HEK293 (cell line): ENCODE results near the gene ZBTB21.

Source experiments
- KLF9 ChIP-seq: fragments of 450-650 bp; formaldehyde crosslinking; IDR thresholded peaks from 2 replicates; pipeline ENCODE4 v1.5.1; 2016; ENCODE audit warnings: missing biosample characterization, missing genetic modification characterization, low read depth
- PBX3 ChIP-seq: sonication (generic); formaldehyde crosslinking; IDR thresholded peaks from 2 replicates; pipeline ENCODE4 v1.8.1; 2022; ENCODE audit warnings: mild to moderate bottlenecking, moderate library complexity, missing genetic modification reagents
- PRDM2 ChIP-seq: fragments of 450-650 bp; formaldehyde crosslinking; IDR thresholded peaks from 2 replicates; pipeline ENCODE4 v1.5.1; 2016; ENCODE audit warnings: missing biosample characterization, missing genetic modification characterization, borderline replicate concordance
- ZBTB6 ChIP-seq: fragments of 450-650 bp; formaldehyde crosslinking; IDR thresholded peaks from 2 replicates; pipeline ENCODE4 v1.5.1; 2017; ENCODE audit warnings: missing biosample characterization, missing genetic modification characterization
- ZBTB7A ChIP-seq: fragments of 450-650 bp; formaldehyde crosslinking; IDR thresholded peaks from 2 replicates; pipeline ENCODE4 v1.5.1; 2016; ENCODE audit warnings: low read depth, missing biosample characterization, missing genetic modification characterization
- ZEB2 ChIP-seq: fragments of 450-650 bp; formaldehyde crosslinking; IDR thresholded peaks from 2 replicates; pipeline ENCODE4 v1.5.1; 2016; ENCODE audit warnings: missing biosample characterization, missing genetic modification characterization
- ZFP3 ChIP-seq: fragments of 450-650 bp; formaldehyde crosslinking; IDR thresholded peaks from 2 replicates; pipeline ENCODE4 v1.5.1; 2016; ENCODE audit warnings: low read depth, missing biosample characterization, missing genetic modification characterization
- ZFP41 ChIP-seq: fragments of 450-650 bp; formaldehyde crosslinking; IDR thresholded peaks from 2 replicates; pipeline ENCODE4 v1.5.1; 2016; ENCODE audit warnings: missing biosample characterization, missing genetic modification characterization, borderline replicate concordance
- ZNF121 ChIP-seq: fragments of 450-650 bp; formaldehyde crosslinking; IDR thresholded peaks from 2 replicates; pipeline ENCODE4 v1.5.1; 2016; ENCODE audit warnings: missing biosample characterization, missing genetic modification characterization
- ZNF169 ChIP-seq: fragments of 450-650 bp; formaldehyde crosslinking; IDR thresholded peaks from 2 replicates; pipeline ENCODE4 v1.5.1; 2016; ENCODE audit warnings: missing biosample characterization, missing genetic modification characterization
- ZNF174 ChIP-seq: fragments of 450-650 bp; formaldehyde crosslinking; IDR thresholded peaks from 2 replicates; pipeline ENCODE4 v1.5.0; 2017; ENCODE audit warnings: missing biosample characterization, mild to moderate bottlenecking, missing genetic modification characterization
- ZNF223 ChIP-seq: fragments of 450-650 bp; formaldehyde crosslinking; IDR thresholded peaks from 2 replicates; pipeline ENCODE4 v1.5.1; 2016; ENCODE audit warnings: missing biosample characterization, missing genetic modification characterization
- ZNF24 ChIP-seq: fragments of 450-650 bp; formaldehyde crosslinking; IDR thresholded peaks from 2 replicates; pipeline ENCODE4 v1.5.1; 2016; ENCODE audit warnings: missing biosample characterization, missing genetic modification characterization
- ZNF280D ChIP-seq: fragments of 450-650 bp; formaldehyde crosslinking; IDR thresholded peaks from 2 replicates; pipeline ENCODE4 v1.5.1; 2016; ENCODE audit warnings: missing biosample characterization, missing genetic modification characterization
- ZNF354C ChIP-seq: fragments of 450-650 bp; formaldehyde crosslinking; IDR thresholded peaks from 2 replicates; pipeline ENCODE4 v1.5.1; 2016; ENCODE audit warnings: missing biosample characterization, missing genetic modification characterization, low read depth, borderline replicate concordance
- ZNF501 ChIP-seq: fragments of 450-650 bp; formaldehyde crosslinking; IDR thresholded peaks from 2 replicates; pipeline ENCODE4 v1.5.1; 2016; ENCODE audit warnings: missing biosample characterization, missing genetic modification characterization
- ZNF518A ChIP-seq: fragments of 450-650 bp; formaldehyde crosslinking; conservative IDR thresholded peaks from 2 replicates; pipeline ENCODE4 v1.5.1; 2016; ENCODE audit warnings: low read depth, missing biosample characterization, missing genetic modification characterization
- ZNF596 ChIP-seq: fragments of 450-650 bp; IDR thresholded peaks from 2 replicates; pipeline ENCODE4 v1.5.0; 2018; ENCODE audit warnings: missing biosample characterization, mild to moderate bottlenecking, missing genetic modification characterization, moderate library complexity
- ZNF658 ChIP-seq: fragments of 450-650 bp; formaldehyde crosslinking; IDR thresholded peaks from 2 replicates; pipeline ENCODE4; 2016; ENCODE audit warnings: missing biosample characterization, missing genetic modification characterization
- ZNF660 ChIP-seq: fragments of 450-650 bp; IDR thresholded peaks from 2 replicates; pipeline ENCODE4 v1.5.1; 2018; ENCODE audit warnings: missing biosample characterization, mild to moderate bottlenecking, missing genetic modification characterization
- ZSCAN18 ChIP-seq: fragments of 450-650 bp; formaldehyde crosslinking; IDR thresholded peaks from 2 replicates; pipeline ENCODE4 v1.5.1; 2016; ENCODE audit warnings: missing biosample characterization, missing genetic modification characterization

The ZBTB21 gene

GRCh38 chr21:42009831-42010506 is at the start of gene ZBTB21 (continued):
- TF ChIP-seq ZNF518A (tag by site-specific recombination) (no peak), ZNF501 (tag by site-specific recombination) (no peak), ZFP41 (tag by site-specific recombination) (no peak), ZNF223 (no peak), PBX3 (CRISPR knock-in tag) (peak; percentile 75; the same call in 1 of the 2 replicates), ZNF660 (tag by site-specific recombination) (no peak; the same call in 1 of the 2 replicates), ZNF24 (tag by site-specific recombination) (peak; percentile 75; the same call in 1 of the 2 replicates), KLF9 (tag by site-specific recombination) (peak; percentile 45; the same call in 1 of the 2 replicates), ZNF354C (no peak), ZNF169 (tag by site-specific recombination) (no peak), ZNF280D (no peak), ZEB2 (tag by site-specific recombination) (peak; percentile 96), ZNF658 (tag by site-specific recombination) (no peak), ZBTB7A (tag by site-specific recombination) (no peak), PRDM2 (tag by site-specific recombination) (no peak), ZBTB6 (tag by site-specific recombination) (peak; percentile 70), ZNF596 (tag by site-specific recombination) (no peak), ZNF174 (tag by site-specific recombination) (no peak), ZSCAN18 (tag by site-specific recombination) (no peak), ZNF121 (no peak), ZFP3 (tag by site-specific recombination) (no peak)
